HepG2 (cell line): Measurements from ENCODE around the gene EMILIN1. TPM values are rescaled to one million over a fixed set of nuclear protein-coding genes. Genes with fewer than 3 reads are reported as not detected.

Experiments
- AHDC1 ChIP-seq: sonication (generic); formaldehyde crosslinking; IDR thresholded peaks from 2 replicates; pipeline ENCODE4 v1.5.1; 2020; ENCODE audit warnings: mild to moderate bottlenecking, missing genetic modification reagents, borderline replicate concordance
- ATF3 ChIP-seq: sonication (generic); formaldehyde crosslinking; IDR thresholded peaks from 2 replicates; pipeline ENCODE4 v1.4.0; 2020; ENCODE audit warnings: missing genetic modification reagents
- CTCF ChIP-seq: sonication (generic); formaldehyde crosslinking; IDR thresholded peaks from 2 replicates; pipeline ENCODE4 v1.5.0; 2020; ENCODE audit warnings: mild to moderate bottlenecking, missing genetic modification reagents, moderate library complexity
- E2F2 ChIP-seq: sonication (generic); formaldehyde crosslinking; IDR thresholded peaks from 2 replicates; pipeline ENCODE4 v1.4.0; 2020; ENCODE audit warnings: missing genetic modification reagents, borderline replicate concordance
- FOXM1 ChIP-seq: sonication (generic); formaldehyde crosslinking; IDR thresholded peaks from 2 replicates; pipeline ENCODE4 v1.5.0; 2020; ENCODE audit warnings: missing genetic modification reagents
- GLI4 ChIP-seq: sonication (generic); formaldehyde crosslinking; IDR thresholded peaks from 2 replicates; pipeline ENCODE4 v1.5.1; 2020; ENCODE audit warnings: missing genetic modification reagents, mild to moderate bottlenecking, moderate library complexity, borderline replicate concordance
- HMG20A ChIP-seq: IDR thresholded peaks from 2 replicates; pipeline ENCODE4 v1.6.1; 2016; ENCODE audit warnings: borderline replicate concordance
- JUNB ChIP-seq: sonication (generic); formaldehyde crosslinking; IDR thresholded peaks from 2 replicates; pipeline ENCODE4 v1.8.0; 2022; ENCODE audit warnings: missing genetic modification reagents, mild to moderate bottlenecking, borderline replicate concordance
- LCORL ChIP-seq, 2 experiments: fragments of 450-650 bp in 1 of 2; sonication (generic) in 1 of 2; formaldehyde crosslinking in 1 of 2; IDR thresholded peaks; 2 replicates each; pipeline versions ENCODE4 v1.5.0 to v1.6.1; 2017 to 2020; ENCODE audit warnings: antibody characterized with exemption in 1 of 2, missing genetic modification reagents in 1 of 2
- MEF2D ChIP-seq: sonication (generic); formaldehyde crosslinking; IDR thresholded peaks from 2 replicates; pipeline ENCODE4 v1.5.1; 2020; ENCODE audit warnings: mild to moderate bottlenecking, missing genetic modification reagents
- MEIS1 ChIP-seq: sonication (generic); formaldehyde crosslinking; IDR thresholded peaks from 2 replicates; pipeline ENCODE4 v1.9.0; 2021; ENCODE audit warnings: mild to moderate bottlenecking, missing genetic modification reagents, moderate library complexity, borderline replicate concordance
- NR1H2 ChIP-seq: sonication (generic); formaldehyde crosslinking; IDR thresholded peaks from 2 replicates; pipeline ENCODE4 v1.8.1; 2022; ENCODE audit warnings: low read depth, missing genetic modification reagents, borderline replicate concordance
- ONECUT2 ChIP-seq: sonication (generic); formaldehyde crosslinking; IDR thresholded peaks from 2 replicates; pipeline ENCODE4 v1.4.0; 2020; ENCODE audit warnings: missing genetic modification reagents
- SKI ChIP-seq: fragments of 450-650 bp; IDR thresholded peaks from one replicate; pipeline ENCODE4 v1.6.1; 2018; ENCODE audit warnings: mild to moderate bottlenecking; ENCODE audit not compliant: partially characterized antibody
- ZBTB37 ChIP-seq: sonication (generic); formaldehyde crosslinking; IDR thresholded peaks from 2 replicates; pipeline ENCODE4 v1.4.0; 2020; ENCODE audit warnings: mild to moderate bottlenecking, missing genetic modification reagents
- ZNF563 ChIP-seq: sonication (generic); formaldehyde crosslinking; IDR thresholded peaks from 2 replicates; pipeline ENCODE4 v1.8.0; 2022; ENCODE audit warnings: mild to moderate bottlenecking, moderate library complexity, missing genetic modification reagents
- ZNF605 ChIP-seq: sonication (generic); formaldehyde crosslinking; IDR thresholded peaks from 2 replicates; pipeline ENCODE4 v1.8.0; 2022; ENCODE audit warnings: mild to moderate bottlenecking, missing genetic modification reagents
- ZNF614 ChIP-seq: IDR thresholded peaks from 2 replicates; pipeline ENCODE4 v1.6.1; 2018; ENCODE audit warnings: missing biosample characterization, missing genetic modification reagents, inconsistent platforms, borderline replicate concordance
- ZNF720 ChIP-seq: sonication (generic); formaldehyde crosslinking; IDR thresholded peaks from 2 replicates; pipeline ENCODE4 v1.4.0; 2020; ENCODE audit warnings: missing genetic modification reagents
- ZNF75D ChIP-seq: sonication (generic); formaldehyde crosslinking; IDR thresholded peaks from 2 replicates; pipeline ENCODE4 v1.8.1; 2023; ENCODE audit warnings: missing genetic modification reagents, mild to moderate bottlenecking, borderline replicate concordance
- polyA plus RNA-seq, 8 experiments: library from polyadenylated mRNA; depleted of rRNA in 3 of 8; stranded (reverse) in 7 of 8; unstranded in 1 of 8; fragments of >200 nt; fragmentation: Illumina TruSeq in 4 of 8; extraction: Trizol in 4 of 8; gene quantifications; 2 replicates each; pipeline versions ENCODE4 v1.2.1 to v1.2.3, GENCODE V29; 2011 to 2016; ENCODE audit warnings: low read depth in 4 of 8, missing spikeins in 1 of 8, mixed read lengths in 1 of 8; ENCODE audit not compliant: insufficient read depth in 1 of 8
- total RNA-seq, 5 experiments: library from RNA; depleted of rRNA; stranded (reverse); fragments of >200 nt; fragmentation: Illumina TruSeq; extraction: Trizol; gene quantifications; 2 replicates each; pipeline ENCODE4 v1.2.3, GENCODE V29; 2016; ENCODE audit warnings: low read depth in 1 of 5

The EMILIN1 gene
- total and polyA plus RNA-seq, 2 of the 13 experiments (the other 11 are each of a cell fraction or from before 2014, with no cell fraction given) = 8.1 to 9.7 TPM

GRCh38 chr2:27126252-27126710, 47.9 kb downstream of the EMILIN1 start (continued):
- TF ChIP-seq AHDC1 = peak; percentile 49; the same call in 1 of the 2 replicates
- TF ChIP-seq ZNF720 = no peak
- TF ChIP-seq ATF3 = no peak
- TF ChIP-seq ONECUT2 = no peak
- TF ChIP-seq MEF2D = no peak
- TF ChIP-seq ZBTB37 (CRISPR knock-in tag) = no peak
- TF ChIP-seq FOXM1 (CRISPR knock-in tag) = no peak
- peak; percentile 23 for TF ChIP-seq HMG20A (CRISPR knock-in tag)
- no peak for TF ChIP-seq SKI
- no peak for TF ChIP-seq CTCF (CRISPR knock-in tag)
- TF ChIP-seq JUNB = no peak
- no peak for TF ChIP-seq ZNF605 (CRISPR knock-in tag)
- TF ChIP-seq LCORL (IDR thresholded peaks at IDR 0.05) = no peak
- no peak for TF ChIP-seq LCORL (CRISPR knock-in tag; IDR thresholded peaks at IDR 0.05)
- TF ChIP-seq ZNF563 (CRISPR knock-in tag) = no peak
- TF ChIP-seq NR1H2 (CRISPR knock-in tag) = no peak
- TF ChIP-seq E2F2 = no peak
- TF ChIP-seq MEIS1 (CRISPR knock-in tag) = no peak
- no peak for TF ChIP-seq ZNF614 (CRISPR knock-in tag)
- no peak for TF ChIP-seq ZNF75D (CRISPR knock-in tag)
- no peak for TF ChIP-seq GLI4
